Glomerular visceral epithelial cell (primary cell): ENCODE measurements around the gene GRM8.

ENCODE experiments used
- DNase-seq: peaks from one replicate; pipeline ENCODE4 v3.0.0-alpha.2; 2016; ENCODE audit errors: extremely low spot score

Gene GRM8

DNA sequence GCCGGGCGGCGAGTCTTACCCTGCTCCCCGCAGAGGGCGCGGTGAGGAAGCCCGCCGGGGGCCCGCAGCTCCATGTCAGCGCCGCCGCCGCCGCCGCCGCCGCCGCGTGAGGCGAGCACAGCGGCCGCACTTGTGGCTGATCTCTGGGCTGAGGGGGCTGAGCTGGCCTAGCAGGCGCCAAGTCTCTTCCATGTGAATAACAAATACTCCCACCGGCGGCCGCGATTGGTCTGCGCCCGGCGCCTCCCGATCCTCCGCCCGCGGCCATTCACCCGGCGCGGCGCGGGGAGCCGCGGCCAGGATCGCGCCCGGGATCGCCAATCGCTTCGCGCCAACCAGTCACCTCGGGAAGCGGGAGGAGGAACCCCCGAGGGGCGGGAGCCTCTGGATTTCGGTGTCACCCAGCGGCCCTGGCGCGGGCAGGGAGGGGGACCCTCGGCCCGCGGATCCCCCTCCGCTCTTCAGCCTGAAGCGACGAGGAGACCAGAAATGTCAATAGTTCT is at the start of gene GRM8:
Gene GRM8, minus strand, starts transcription at position 164 of the 503 bp plus-strand sequence.
- peak; percentile 38 for DNase-seq

DNA sequence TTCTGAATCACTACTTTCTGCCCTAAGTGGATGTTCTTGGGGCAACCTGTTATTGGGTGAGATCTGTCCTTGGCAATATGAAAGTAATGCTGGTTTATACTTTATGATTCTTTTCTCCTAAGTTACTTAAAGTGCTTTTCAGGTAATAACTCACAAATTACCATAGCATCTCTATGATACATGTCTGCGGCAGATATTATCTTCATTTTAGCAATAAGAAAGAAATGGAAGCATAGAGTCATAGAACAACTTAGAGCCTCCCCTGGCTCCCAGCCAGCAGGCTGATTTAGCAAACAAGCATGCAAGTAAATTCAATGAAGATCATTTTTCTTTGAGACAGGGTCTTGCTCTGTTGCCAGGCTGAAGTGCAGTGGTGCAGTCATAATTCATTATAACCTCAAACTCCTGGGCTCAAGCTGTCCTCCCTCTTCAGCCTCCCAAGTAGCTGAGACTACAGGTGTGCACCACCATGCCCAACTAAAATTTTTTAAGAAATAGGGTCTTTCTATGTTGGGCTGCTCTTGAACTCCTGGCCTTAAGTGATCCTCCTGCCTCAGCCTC is 38.1 kb upstream of the GRM8 start:
- DNase-seq, result no peak

DNA sequence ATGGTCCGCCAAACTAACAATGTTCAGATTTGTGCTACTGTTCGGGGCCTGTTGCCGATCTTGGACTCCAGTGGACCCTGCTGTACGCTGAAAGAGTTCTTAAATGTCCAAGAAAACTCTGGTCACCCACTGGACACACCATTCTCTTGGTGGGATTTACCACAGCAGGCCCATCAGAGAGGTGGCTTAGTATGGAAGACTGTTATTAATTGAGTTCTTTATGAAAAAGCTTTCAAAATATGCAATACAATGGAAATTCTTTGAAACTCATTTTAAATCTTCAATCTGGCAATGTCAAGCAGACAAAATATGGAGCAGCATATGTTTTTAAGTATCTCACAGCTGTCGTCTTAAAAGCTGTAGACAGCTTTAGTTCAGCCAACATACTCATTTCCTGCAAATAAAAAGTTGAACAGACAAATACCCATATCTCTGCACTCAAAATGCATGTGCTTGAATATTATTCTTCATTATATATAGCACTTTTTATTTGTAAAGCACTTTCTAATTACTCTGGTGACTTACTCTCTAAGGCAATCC is 37.4 kb upstream of the GRM8 start:
- DNase-seq, result no peak

DNA sequence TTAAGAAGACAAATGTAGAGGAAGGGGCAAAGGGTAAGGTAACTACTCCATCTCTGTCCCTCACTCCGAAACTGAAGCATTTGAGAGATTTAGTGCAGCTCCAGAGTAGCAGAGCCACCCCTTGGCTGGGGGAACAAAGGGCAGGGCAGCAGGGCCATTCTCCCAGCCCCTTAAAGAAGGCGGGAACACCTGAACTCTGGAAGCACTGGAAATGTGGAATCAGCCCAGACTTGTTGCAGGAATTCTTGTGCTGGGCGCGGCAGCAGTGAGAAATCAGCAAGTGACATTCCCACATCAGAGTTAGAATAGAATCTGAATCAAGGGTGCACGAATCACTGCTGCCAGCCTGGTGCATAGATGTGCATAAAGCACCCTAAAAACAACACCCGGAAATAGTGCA is 34.4 kb upstream of the GRM8 start:
- no peak for DNase-seq

DNA sequence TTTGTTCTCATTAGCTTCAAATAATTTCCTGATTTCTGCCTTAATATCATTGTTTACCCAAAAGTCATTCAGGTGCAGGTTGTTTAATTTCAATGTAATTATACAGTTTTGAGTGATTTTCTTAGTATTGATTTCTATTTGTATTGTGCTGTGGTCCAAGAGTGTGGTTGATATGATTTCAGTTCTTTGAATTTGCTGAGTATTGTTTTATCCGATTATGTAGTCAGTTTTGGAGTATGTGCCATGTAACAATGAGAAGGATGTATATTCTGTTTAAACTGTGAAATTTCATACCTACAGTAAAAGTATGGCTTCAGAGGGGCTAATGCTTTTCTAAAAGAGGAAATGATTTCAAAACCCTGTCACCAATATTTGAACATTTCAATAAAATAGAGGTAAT is 17.4 kb upstream of the GRM8 start:
- no peak for DNase-seq

DNA sequence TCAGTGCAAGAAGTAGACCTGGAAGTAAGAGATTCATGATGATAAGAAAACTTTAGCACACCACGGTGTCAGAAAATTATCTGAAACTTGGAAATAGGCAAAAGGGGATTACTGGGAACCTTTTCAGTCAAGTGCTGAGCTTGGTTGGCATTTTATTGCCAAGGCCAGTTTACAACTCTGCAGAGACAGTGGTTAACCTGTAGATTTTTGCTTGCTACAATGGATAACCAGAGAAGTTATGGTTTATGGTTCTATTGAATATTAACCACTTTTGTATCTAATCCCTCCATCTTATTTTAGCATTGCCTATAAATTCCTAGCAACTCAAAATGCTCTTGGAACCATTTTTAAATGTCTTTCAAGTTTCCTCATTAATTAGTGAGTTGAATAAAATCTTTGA is 13.3 kb upstream of the GRM8 start:
- no peak for DNase-seq

DNA sequence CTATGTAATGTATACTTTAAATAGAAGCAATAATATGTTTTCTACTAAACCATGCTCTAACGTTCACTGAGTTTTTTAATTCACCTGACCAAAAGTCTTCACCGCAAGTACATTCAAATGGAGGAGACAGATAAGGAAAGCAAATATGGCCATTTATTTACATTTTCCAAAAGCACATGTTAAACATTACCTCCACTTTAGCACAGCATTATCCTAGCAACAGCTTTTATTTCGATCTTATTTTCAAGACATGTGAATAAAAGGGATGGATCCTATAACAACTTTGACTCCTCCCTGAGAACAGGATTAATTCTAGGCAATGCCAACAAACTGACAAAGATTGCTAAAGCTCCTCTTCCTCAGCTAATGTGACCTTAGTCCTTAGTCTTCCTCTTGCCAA is 11.5 kb upstream of the GRM8 start:
- DNase-seq, result no peak

DNA sequence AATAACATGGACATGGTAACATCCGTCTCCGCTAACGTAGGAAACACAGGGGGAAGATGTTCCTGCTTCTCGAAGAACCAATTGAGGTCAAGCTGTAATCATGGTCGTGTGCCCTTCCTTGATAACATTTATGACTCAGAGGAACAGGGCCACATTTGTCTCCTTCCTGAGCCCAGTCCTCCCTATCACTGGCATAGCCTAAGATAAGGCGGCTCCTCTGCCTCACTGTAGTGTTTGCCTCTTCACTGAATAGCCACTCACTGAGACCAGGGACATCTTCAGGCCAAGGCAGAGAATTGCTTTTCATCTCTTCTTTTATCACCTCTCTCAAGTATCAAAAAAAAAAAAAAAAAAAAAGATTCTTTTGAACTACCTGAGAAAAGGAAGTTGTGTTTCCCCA is 5.4 kb upstream of the GRM8 start:
- DNase-seq, result no peak

DNA sequence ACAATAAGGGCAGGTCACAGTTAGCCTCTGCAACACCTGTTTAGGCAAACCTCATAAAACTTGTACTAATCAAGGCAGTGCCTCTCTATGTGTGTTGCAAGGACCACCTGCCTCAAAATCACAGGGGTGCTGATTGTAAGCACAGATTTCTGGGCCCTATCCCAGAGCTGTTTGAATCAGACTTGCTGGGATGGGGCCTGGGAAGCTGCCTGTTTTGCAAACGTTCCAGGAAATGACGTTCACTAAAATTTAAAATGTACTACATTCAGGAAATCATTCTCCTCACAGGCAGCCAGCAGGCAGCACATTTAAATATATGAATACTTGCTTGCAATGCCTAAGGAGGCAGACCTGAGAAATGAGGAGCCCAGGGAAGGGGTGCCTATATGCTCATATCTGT is 4.3 kb upstream of the GRM8 start:
- DNase-seq, result no peak

DNA sequence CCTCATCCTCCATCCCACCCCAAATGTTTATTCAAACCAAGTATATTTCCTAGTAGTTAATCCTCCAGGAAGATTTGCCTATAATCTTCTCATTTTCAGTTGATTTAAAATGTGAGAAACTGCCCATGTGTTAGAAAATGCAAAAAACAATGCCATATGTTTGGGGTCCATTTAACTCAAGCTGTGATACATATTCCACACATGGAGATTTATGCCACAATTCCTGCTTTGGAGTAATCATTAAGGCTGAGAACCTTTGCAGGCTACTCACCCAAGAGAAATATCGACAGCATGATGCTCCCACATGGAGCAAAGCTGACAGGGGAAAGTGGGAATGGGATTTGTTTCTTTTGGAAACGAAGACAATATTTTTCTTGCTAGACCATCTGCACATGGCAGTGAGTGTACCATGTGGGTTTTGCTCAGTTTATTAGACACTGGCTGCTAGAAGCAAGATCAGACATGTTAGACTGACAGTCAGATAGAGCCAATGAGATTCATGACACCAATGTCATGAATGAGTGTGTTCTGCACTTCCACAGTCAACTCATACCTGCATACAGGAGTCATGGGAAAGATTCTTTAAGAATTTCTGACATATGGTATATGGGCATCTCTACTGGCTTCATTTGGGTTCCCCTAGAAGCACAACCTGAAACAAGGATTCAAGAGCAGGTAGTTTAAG is 3.4 kb upstream of the GRM8 start:
- no peak for DNase-seq

DNA sequence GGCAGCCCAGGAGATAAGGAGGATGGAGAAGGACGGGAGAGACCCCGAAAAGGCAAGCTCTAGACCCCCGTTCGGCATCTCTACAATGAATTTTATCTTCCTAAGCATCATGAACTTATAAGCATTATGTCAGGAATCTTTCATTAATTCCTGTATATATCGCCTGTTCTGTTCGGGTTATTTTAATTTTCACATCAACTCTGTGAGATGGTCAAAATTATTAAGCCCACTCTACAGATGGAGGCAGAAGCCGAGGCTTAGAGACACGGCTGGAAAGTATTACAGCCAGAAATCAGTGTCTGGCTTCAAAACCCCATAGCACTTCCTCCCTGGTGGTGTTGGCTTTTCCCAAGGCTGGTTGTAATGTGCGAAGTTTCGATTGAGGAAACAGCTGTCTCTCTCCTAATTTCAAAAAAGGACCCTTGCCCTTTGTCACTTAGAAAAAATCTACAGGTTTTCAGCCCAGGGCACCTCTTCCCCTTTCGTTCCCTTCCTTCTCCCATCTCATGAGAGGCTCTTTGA is 1.5 kb upstream of the GRM8 start:
- no peak for DNase-seq

DNA sequence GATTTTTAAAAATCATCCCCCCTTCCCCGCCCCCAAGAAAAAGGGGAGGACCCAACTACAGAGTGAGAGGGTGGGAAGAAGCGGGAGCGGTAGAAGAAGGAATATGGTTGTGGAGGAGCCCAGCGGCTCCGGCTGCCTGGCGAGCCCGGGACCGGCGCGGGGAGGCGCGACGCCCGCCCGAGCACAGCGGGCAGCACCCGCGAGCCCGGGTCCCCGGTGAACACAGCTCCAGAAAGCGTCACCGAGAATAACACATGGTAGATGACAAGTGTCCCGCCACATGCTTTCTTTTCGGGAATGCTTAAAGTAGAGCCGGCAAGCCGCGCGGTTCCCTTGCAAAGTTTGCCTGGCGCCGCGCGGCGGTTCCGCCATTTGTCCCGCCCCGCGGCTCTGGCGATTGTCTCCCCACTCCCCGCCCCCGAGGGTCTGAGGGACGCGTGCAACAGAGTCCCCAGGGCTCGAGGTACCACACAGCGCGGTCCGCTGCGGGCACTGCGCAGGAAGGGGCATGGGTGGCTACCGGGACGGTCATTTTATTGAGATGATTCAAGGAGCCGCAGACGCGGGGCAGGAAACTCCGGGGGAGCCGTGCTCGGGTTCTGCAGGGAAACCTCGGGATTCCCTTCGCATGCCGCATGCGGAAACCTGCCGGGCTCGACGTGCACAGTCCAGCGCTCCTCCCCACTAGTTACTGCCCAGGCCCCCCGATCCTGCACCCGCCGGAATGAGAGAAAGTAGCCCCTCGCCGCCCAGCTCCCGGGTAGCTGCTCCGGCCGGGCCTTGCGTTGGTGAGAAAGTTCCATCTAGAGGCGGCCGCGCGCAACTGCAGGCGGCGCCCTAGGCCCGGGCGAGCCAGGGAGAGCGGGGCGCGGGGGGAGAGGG is 781 bp upstream of the GRM8 start:
- DNase-seq, result peak; percentile 49

DNA sequence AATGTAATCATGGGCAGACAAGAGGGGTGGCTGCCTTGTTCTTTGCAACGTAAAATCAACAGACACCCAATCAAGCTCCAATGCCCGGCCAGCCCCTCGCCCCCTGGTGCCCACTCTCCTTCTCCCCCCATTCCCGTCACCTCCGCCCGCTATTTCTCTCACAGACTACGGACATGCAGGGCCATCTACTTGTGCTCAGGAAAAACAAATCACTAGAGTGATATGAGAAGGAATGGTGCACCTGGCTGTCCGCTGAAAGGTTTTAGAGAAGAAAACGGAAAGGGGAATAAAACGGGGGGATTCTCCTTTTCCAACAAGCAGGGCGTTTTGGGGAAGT is 396 bp downstream of the GRM8 start:
- no peak for DNase-seq

DNA sequence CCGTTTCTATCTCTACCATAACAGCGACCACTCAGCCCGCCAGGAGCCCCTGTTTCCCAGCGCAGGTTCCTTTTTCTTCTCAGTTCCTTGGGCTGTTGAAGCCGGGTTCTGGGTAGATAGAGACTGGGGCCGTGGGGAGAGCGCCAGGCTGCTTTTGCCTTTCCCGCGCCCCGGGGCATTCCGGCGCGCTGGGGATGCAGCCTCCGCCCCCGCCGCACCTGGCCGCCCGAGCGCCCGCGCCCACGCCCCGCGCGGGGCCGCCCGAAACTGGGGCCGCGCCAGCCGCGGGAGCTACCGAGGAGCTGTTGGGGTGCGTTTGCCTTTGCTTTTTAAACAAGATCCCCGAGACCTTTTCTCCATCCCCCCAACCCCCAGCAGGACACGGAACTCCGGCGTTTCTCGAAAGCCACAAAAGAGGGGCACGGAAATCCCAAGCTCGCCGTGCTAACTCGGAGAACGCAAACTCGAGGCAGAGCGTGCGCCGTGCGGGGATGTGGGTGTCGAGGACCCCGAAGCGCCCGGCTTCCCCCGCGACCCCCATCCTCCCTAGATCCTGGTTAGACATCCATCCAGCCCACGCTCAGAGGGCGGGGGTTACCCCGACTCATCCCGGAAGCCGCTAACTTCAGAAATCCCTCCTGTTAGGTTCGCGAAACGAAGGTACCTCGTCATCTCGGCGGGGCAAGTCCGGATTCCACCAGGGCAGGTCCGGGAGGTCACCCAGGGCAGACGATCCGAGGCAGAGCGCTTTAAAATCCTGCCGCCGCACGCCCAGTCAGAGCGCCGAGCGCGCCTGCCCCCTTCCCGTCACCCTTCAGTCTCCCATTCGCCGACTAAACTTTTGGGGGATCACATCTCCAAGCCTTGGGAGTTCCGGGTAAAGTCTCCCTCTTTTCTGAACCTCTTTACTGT is 1.0 kb downstream of the GRM8 start:
- DNase-seq, result peak; percentile 4

DNA sequence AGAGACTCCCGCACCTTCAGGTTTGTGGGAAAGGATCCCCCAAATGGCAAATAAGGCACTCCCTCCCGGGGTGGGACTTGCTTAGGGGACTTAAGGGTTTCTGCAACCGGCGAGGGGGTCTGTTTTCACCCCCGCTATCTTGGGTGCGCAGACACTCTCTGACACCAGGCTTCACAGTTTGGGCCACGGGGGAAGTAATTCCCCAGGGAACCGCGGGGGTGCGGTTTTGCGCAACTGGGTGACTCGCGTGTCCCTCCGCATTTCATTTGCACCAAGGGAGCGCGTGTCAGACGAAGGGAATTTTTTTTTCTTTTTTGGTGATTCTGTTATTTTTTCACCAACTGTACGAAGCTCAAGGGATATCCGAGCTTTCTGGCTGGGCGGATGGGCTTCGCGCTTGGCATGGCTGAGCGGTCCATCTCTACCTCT is 1.7 kb downstream of the GRM8 start:
- no peak for DNase-seq

DNA sequence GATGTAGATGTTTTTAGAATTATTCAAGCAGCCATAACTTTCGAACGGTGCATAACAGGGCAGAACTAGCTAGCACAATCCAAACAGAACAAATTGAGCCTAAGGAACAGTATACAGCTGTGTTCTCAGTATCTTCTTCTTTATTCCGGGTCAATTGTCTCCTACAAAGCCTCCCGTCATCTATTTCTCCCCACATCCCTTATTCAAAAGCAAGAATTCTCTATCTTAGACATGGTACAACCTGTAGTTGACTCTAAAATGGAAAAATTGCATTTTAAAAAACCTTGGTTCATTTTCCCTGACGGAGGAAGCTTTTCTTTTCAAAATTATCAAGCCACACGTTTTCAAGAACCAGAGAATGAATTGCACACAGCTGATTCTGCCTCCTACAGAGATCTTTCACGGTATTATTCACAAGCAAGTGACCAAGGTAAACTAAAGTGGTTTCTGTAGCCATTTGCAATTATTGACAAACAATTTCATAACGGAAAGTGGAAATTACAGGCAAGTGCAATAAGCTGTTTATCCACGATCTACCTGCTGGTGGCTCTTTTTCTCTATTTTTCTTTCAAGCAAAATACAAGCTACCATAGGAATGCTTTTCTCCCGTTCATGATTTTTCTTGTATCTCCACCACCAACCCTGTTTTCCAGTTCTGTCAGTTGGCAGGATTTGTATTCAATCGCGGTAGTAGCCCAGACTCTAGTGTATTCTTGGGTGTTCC is 2.3 kb downstream of the GRM8 start:
- no peak for DNase-seq

DNA sequence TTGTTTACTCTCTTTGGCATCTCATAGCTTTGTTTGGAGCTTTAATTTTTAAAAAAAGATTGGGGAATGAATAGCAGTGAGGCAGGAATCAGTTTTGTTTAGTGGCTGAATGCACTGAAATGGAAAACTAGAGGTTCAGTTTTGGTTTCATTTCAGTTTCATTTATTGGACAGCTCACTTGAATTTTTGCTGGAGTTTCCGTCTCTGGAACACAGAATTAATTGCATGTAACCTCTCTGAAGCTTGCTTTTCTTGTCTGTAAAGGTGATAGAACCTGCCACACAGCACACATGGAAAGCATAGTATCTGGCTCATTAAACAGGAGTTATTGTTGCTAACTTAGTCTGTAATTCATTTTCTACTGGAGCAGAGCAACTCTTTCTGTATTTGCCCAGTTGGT is 7.1 kb downstream of the GRM8 start:
- peak; percentile 2 for DNase-seq

DNA sequence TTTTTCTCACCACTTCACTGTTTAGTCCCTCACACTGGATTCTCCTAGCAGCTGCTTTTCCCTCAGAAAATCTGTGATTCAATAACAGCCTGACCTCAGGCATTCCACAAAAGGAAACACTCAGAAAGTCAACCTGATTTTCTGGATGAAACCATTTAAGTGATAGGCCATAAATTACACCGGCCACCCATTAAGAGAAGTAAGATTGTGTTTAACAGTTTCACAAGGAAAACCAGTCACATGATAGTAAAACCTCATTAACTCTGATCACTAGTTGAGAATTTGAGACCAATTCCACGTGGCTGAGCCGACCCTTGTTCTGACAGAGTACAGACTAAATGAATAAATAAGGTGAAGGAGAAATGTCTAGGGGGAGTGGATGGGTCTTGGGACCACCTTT is 7.7 kb downstream of the GRM8 start:
- no peak for DNase-seq

DNA sequence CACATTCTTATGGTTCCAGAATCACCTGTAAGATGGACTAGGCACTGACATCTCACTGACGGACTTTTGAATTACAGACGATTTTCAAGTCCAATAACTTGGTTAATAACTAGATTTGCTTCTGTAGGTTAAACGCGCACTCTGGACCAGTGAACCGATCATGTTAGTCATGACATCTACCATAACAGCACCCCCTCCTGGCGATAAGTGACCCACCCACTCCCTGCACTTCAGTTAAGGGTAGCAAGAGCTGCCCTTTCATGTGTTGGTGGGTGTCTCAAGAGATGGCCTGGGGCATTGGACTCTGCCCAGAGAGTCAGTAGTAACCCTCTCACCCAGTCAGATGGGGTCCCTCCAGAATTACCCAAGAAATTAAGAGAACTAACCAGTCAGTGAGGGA is 12.9 kb downstream of the GRM8 start:
- DNase-seq, result no peak

DNA sequence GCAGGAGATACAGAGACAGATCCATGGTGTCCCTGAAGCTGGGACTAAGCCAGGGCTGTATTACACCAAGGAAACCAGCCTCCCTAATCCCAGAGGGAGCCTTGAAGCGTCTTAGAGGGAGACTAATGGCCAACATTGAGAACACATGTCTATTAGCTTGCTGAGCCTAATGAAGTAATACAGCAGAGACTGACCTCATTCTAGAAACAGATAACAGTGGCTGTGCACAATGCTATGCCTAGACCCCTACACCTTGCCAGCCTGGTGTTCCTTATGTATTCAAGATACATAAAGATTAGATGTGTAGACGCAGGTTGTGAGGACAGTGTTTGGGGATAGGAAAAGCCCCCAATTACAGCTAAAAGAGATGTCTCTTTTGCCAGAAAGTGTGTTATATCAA is 19.1 kb downstream of the GRM8 start:
- DNase-seq, result no peak

DNA sequence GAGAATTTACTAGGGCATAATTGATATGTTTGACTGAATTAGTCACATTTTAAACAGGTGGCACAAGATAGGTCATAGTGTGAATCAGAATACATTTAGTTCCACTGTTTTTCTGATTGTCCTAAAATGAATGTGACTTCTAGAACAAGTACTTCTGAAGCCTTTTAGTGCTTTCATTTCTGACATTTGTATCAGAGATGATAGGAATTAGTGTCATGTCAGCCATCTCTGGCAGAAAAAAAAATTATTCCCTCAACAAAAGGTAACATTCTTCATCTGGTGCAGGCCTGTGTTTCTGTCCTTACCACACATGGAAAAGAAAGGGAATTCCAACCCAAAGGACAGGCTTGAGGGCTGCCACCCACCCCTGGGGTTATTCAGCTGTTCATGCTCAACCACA is 21.3 kb downstream of the GRM8 start:
- no peak for DNase-seq
